K562 (cell line): ENCODE results near the gene CD46. TPM values are rescaled to one million over a fixed set of nuclear protein-coding genes. Genes with fewer than 3 reads are reported as not detected.

Source experiments
- ARID1B ChIP-seq: fragments of 450-650 bp; IDR thresholded peaks from 2 replicates; pipeline ENCODE4 v1.6.1; 2016; ENCODE audit warnings: antibody characterized with exemption, mild to moderate bottlenecking, inconsistent platforms
- BCL6 ChIP-seq: fragments of 250-450 bp; sonication (Bioruptor Pico); IDR thresholded peaks from 2 replicates; pipeline ENCODE4 v1.4.0; 2020
- C11orf30 ChIP-seq: fragments of 450-650 bp; IDR thresholded peaks from 2 replicates; pipeline ENCODE4 v1.6.1; 2016; ENCODE audit warnings: low read depth, mild to moderate bottlenecking
- CHAMP1 ChIP-seq: fragments of 450-650 bp; IDR thresholded peaks from 2 replicates; pipeline ENCODE4 v1.6.1; 2016; ENCODE audit warnings: mild to moderate bottlenecking
- EHMT2 ChIP-seq: fragments of 450-650 bp; IDR thresholded peaks from 2 replicates; pipeline ENCODE4 v1.6.1; 2018; ENCODE audit warnings: antibody characterized with exemption
- HBP1 ChIP-seq: fragments of 450-650 bp; formaldehyde crosslinking; IDR thresholded peaks from 2 replicates; pipeline ENCODE4 v1.4.0; 2022; ENCODE audit warnings: missing genetic modification characterization
- PHF8 ChIP-seq: fragments of 200-600 bp; sonication (generic); IDR thresholded peaks from 2 replicates; pipeline ENCODE4 v1.6.1; 2012; ENCODE audit warnings: mixed run types, mild to moderate bottlenecking, inconsistent platforms, low read length, moderate library complexity, borderline replicate concordance
- PKNOX1 ChIP-seq: fragments of 450-650 bp; IDR thresholded peaks from 2 replicates; pipeline ENCODE4 v1.6.1; 2016
- PRDM10 ChIP-seq: fragments of 450-650 bp; IDR thresholded peaks from 2 replicates; pipeline ENCODE4 v1.6.1; 2018; ENCODE audit not compliant: partially characterized antibody
- PURB ChIP-seq: sonication (generic); formaldehyde crosslinking; IDR thresholded peaks from 2 replicates; pipeline ENCODE4 v1.9.0; 2021; ENCODE audit warnings: low read depth, mild to moderate bottlenecking, missing genetic modification reagents
- RCOR1 ChIP-seq, 2 experiments: IDR thresholded peaks; 2 replicates each; pipeline ENCODE4 v1.6.1; 2012; ENCODE audit warnings: low read depth in 2 of 2, low read length in 2 of 2, borderline replicate concordance in 1 of 2, improper control_type of control experiment in 1 of 2
- RFX1 ChIP-seq: fragments of 450-650 bp; IDR thresholded peaks from 2 replicates; pipeline ENCODE4 v1.6.1; 2016; ENCODE audit warnings: mild to moderate bottlenecking, moderate library complexity
- RFX5 ChIP-seq: IDR thresholded peaks from 2 replicates; pipeline ENCODE4 v1.6.1; 2011; ENCODE audit warnings: low read depth, mild to moderate bottlenecking, improper control_type of control experiment, low read length
- SMAD3 ChIP-seq: fragments of 450-650 bp; formaldehyde crosslinking; conservative IDR thresholded peaks from 2 replicates; pipeline ENCODE4 v1.4.0; 2020; ENCODE audit warnings: mild to moderate bottlenecking
- SUPT5H ChIP-seq: fragments of 450-650 bp; IDR thresholded peaks from 2 replicates; pipeline ENCODE4 v1.6.1; 2016
- WHSC1 ChIP-seq: IDR thresholded peaks from one replicate; pipeline ENCODE4 v1.6.1; 2012; ENCODE audit warnings: low read length, control low read depth, inconsistent platforms
- ZNF398 ChIP-seq: fragments of 250-450 bp; sonication (Bioruptor Pico); IDR thresholded peaks from 2 replicates; pipeline ENCODE4 v1.8.0; 2021; ENCODE audit warnings: moderate library complexity, mild to moderate bottlenecking, inconsistent platforms
- polyA plus RNA-seq, 8 experiments: library from polyadenylated mRNA; depleted of rRNA in 4 of 8; stranded (reverse) in 5 of 8; unstranded in 3 of 8; fragments of >200 nt; fragmentation: Nextera tagmentation in 2 of 8; fragmentation: Illumina TruSeq in 1 of 8; extraction: Ambion mirVana in 2 of 8; extraction: Trizol in 1 of 8; gene quantifications; 2 replicates each; pipeline versions ENCODE4 v1.2.1 to v1.2.3, GENCODE V29; 2011 to 2014; ENCODE audit warnings: inconsistent platforms in 1 of 8, missing spikeins in 1 of 8
- total RNA-seq, 7 experiments: library from RNA; depleted of rRNA in 6 of 7; stranded (reverse); fragments of >200 nt in 6 of 7; fragmentation: Illumina TruSeq in 2 of 7; extraction: Trizol in 2 of 7; gene quantifications; 2 replicates each; pipeline versions ENCODE4 v1.2.1 to v1.2.3, GENCODE V29; 2011 to 2021; ENCODE audit warnings: low replicate concordance in 1 of 7

Gene CD46
- total and polyA plus RNA-seq, 9 of the 15 experiments (the other 6 are each of a cell fraction or from before 2014, with no cell fraction given): 87.9 to 374 (median 156) TPM

- TF ChIP-seq PKNOX1: no peak
- no peak for TF ChIP-seq SUPT5H
- TF ChIP-seq WHSC1: no peak
- TF ChIP-seq PHF8: no peak
- no peak for TF ChIP-seq HBP1 (CRISPR knock-in tag)
- TF ChIP-seq CHAMP1: no peak
- no peak for TF ChIP-seq PRDM10
- TF ChIP-seq RFX5: peak; percentile 77
- TF ChIP-seq C11orf30: peak; percentile 83
- TF ChIP-seq BCL6: no peak
- TF ChIP-seq ZNF398 (CRISPR knock-in tag): no peak
- peak; percentile 43 for TF ChIP-seq ARID1B
- no peak for TF ChIP-seq SMAD3 (CRISPR knock-in tag)
- TF ChIP-seq EHMT2: peak; percentile 26; the same call in 1 of the 2 replicates
- peak in 1 of 2 experiments; percentile 32; a peak in 1 of 4 replicates for TF ChIP-seq RCOR1 (IDR thresholded peaks at IDR 0.05; ENCODE audit: borderline replicate concordance in 1 of 2, low read depth in 2 of 2, low read length in 2 of 2)
- no peak for TF ChIP-seq PURB (CRISPR knock-in tag)
- no peak for TF ChIP-seq RFX1
Measured at GRCh38 chr1:207824691-207825408, 73.0 kb downstream of the CD46 start (continued).
